Activated CD4-positive, alpha-beta T cell treated with anti-CD3 and anti-CD28 coated beads for 36 hours (primary cell): ENCODE measurements around the gene MYH6. TPM values are rescaled to one million over a fixed set of nuclear protein-coding genes. Genes with fewer than 3 reads are reported as not detected.
"Not testable (repeated sequence)": the region's sequence is repeated elsewhere in the genome, so short reads cannot be mapped to it uniquely, and the experiment has no call there.

Experiments used
- ATAC-seq: fragments of 200-7000 bp; cut with Tn5 transposase; one replicate; pipeline ENCODE4 v1.10.0; 2021; ENCODE audit warnings: mild to moderate bottlenecking, moderate library complexity
- CTCF ChIA-PET: fragments of 350-600 bp; sonication (Branson Sonifier 250); formaldehyde crosslinking; loops from one replicate; lab custom pipeline; 2021; ENCODE audit warnings: antibody characterized with exemption; lab: Charles Lee
- POLR2A ChIA-PET: fragments of 350-600 bp; sonication (Branson Sonifier 250); formaldehyde crosslinking; loops from one replicate; lab custom pipeline; 2021; ENCODE audit warnings: antibody characterized with exemption, inconsistent platforms; lab: Charles Lee
- DNase-seq: peaks from one replicate; pipeline ENCODE4 v3.0.0-alpha.2; 2020
- H3K27ac Mint-ChIP-seq: one replicate; pipeline ENCODE4 v1.8.0; 2021; ENCODE audit warnings: mixed read lengths
- H3K27me3 Mint-ChIP-seq: one replicate; pipeline ENCODE4 v1.8.0; 2021; ENCODE audit warnings: mixed read lengths
- H3K36me3 Mint-ChIP-seq: one replicate; pipeline ENCODE4 v1.8.0; 2021; ENCODE audit warnings: low read depth, mixed read lengths
- H3K4me1 Mint-ChIP-seq: one replicate; pipeline ENCODE4 v1.8.0; 2021; ENCODE audit warnings: mixed read lengths
- H3K4me3 Mint-ChIP-seq: one replicate; pipeline ENCODE4 v1.8.0; 2021; ENCODE audit warnings: mild to moderate bottlenecking, moderate library complexity, mixed read lengths
- H3K9me3 Mint-ChIP-seq: one replicate; pipeline ENCODE4 v1.8.0; 2021; ENCODE audit warnings: low read depth, mixed read lengths
- intact Hi-C, 2 experiments: fragments of 100-400 bp; cut with DNase I in 1 of 2; cut with micrococcal nuclease in 1 of 2; formaldehyde crosslinking; loops; one replicate each; pipeline versions ENCODE4 v1.14.2 to v1.15.1; 2022 to 2024; cut with DNase I, micrococcal nuclease
- total RNA-seq, 2 experiments: library from RNA; stranded (reverse); gene quantifications; one replicate each; pipeline ENCODE4 v1.2.3, GENCODE V29; 2021

MYH6 gene
- total RNA-seq, 2 experiments from 2014 or later: 0.14 to 0.16 TPM

DNA sequence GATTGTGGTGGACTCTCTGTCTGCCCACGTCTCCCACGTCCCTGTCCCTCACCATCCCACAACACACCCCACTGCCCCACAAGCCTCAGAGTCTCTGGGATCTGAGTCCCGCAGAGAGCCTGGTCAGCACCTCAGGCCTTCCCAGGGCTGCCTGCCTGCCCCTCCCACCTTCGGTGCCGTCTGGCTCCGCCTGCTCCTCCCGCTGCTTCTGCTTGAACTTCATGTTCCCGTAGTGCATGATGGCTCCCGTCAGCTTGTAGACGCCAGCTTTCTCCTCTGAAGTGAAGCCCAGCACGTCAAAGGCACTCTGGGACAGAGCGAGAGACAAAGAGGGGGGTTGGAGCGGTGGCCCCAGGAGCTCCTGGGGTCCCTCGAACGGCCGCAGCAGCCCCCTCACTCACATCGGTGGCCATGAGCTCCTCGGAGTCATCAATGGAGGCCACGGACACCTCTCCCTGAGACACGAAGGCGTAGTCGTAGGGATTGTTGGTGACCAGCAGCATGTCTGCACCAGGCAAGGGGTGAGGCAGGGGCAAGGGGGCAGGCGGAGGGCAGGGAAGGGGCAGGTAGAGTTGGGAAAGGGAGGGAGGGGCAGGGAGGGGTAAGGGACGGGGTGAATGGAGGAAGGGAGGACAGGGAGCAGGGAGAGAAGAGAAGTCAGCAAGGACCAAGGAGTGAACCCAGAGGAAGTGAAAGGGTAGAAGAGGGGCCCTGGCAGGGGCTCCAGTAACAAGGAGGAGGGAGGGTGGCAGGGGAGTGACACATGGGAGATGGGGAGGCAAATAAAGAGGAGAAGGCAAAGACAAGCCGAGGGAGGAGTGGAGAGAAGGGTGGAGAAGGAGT, 5.6 kb downstream of the MYH6 start:
- no peaks in the 10 kb centered on the region for H3K4me1 Mint-ChIP-seq
- no peaks in the 10 kb centered on the region for H3K36me3 Mint-ChIP-seq
- H3K4me3 Mint-ChIP-seq: no peak overlapping the region
- POLR2A ChIA-PET: no interaction called here
- intact Hi-C loops: no loop called here
- CTCF ChIA-PET: interaction anchor here (0.6 kb wide), 2 partner anchors 65 to 1846 kb away, joined by 4 to 5 read pairs; no protein-coding TSS in a partner anchor
- peaks cover 3% of the 10 kb centered on the region for H3K27me3 Mint-ChIP-seq
- H3K9me3 Mint-ChIP-seq: no peaks in the 10 kb centered on the region
- no peak for DNase-seq
- no peak for ATAC-seq
- no peak overlapping the region for H3K27ac Mint-ChIP-seq

GRCh38 chr14:23401291-23401690, 6.8 kb downstream of the MYH6 start:
- ChIA-PET POLR2A (no interaction called here), CTCF (no interaction called here)
- Mint-ChIP-seq H3K4me3 (no peak overlapping the region), H3K27me3 (peaks cover 3% of the 10 kb centered on the region), H3K36me3 (no peaks in the 10 kb centered on the region), H3K27ac (no peak overlapping the region), H3K9me3 (no peaks in the 10 kb centered on the region), H3K4me1 (no peaks in the 10 kb centered on the region)
- intact Hi-C loops: no loop called here
- ATAC-seq (no peak), DNase-seq (no peak)

DNA sequence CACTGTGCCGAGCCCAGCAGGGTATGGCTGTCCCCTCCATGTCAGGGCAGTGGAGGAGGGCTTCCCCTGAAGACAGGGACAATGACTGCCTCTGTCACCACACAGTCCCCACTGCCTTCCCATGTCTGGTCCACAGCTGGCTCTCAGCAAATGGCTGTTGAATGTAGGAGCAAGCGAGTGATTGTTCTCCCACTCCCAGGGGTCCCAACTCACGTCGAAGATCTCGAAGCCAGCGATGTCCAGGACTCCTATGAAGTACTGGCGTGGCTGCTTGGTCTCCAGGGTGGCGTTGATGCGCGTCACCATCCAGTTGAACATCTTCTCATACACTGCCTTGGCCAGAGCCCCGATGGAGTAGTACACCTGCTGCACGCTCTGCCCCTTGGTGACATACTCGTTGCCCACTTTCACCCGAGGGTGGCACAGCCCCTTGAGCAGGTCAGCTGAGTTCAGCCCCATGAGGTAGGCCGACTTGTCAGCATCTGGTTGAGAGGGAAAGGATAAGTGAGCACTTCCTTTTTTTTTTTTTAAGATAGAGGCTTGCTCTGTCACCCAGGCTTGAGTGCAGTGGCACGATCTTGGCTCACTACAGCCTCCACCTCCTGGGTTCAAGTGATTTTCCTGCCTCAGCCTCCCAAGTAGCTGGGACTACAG, 7.5 kb downstream of the MYH6 start:
- intact Hi-C loops, H3K27ac Mint-ChIP-seq, H3K36me3 Mint-ChIP-seq, H3K4me3 Mint-ChIP-seq, CTCF ChIA-PET, H3K9me3 Mint-ChIP-seq, POLR2A ChIA-PET, ATAC-seq, H3K27me3 Mint-ChIP-seq, DNase-seq, H3K4me1 Mint-ChIP-seq: not testable (repeated sequence)

GRCh38 chr14:23399591-23399990, 8.5 kb downstream of the MYH6 start:
- Mint-ChIP-seq H3K9me3 (no peaks in the 10 kb centered on the region), H3K27me3 (no peaks in the 10 kb centered on the region), H3K4me1 (no peaks in the 10 kb centered on the region), H3K36me3 (no peaks in the 10 kb centered on the region), H3K27ac (no peak overlapping the region), H3K4me3 (no peak overlapping the region)
- ATAC-seq: no peak
- intact Hi-C loops: no loop called here
- CTCF ChIA-PET: no interaction called here
- DNase-seq: no peak
- POLR2A ChIA-PET: no interaction called here

DNA sequence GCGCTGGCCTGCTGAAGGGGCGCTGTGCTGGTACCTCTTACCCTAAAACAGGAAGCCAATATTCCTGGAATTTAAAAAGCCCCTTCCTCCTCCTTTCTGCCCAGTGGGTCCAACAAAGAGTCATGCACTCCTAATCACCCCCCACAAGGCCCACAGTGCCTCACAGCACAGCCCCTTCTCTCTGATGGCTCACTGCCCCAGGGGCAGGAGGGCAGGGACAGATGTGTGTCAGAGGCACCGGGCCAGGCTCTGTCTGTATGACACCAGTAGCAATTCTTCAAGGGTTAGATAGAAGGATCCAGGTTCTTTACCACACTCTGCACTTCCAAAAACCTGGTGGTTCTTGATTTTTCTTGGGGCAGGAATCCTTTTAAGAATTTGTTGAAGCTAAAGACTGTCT, 8.9 kb downstream of the MYH6 start:
- H3K27ac Mint-ChIP-seq: no peak overlapping the region
- intact Hi-C loops: no loop called here
- no peaks in the 10 kb centered on the region for H3K36me3 Mint-ChIP-seq
- H3K4me3 Mint-ChIP-seq: no peak overlapping the region
- ChIA-PET CTCF (no interaction called here), POLR2A (no interaction called here)
- H3K4me1 Mint-ChIP-seq: no peaks in the 10 kb centered on the region
- H3K27me3 Mint-ChIP-seq: no peaks in the 10 kb centered on the region
- ATAC-seq (no peak), DNase-seq (no peak)
- H3K9me3 Mint-ChIP-seq: no peaks in the 10 kb centered on the region

DNA sequence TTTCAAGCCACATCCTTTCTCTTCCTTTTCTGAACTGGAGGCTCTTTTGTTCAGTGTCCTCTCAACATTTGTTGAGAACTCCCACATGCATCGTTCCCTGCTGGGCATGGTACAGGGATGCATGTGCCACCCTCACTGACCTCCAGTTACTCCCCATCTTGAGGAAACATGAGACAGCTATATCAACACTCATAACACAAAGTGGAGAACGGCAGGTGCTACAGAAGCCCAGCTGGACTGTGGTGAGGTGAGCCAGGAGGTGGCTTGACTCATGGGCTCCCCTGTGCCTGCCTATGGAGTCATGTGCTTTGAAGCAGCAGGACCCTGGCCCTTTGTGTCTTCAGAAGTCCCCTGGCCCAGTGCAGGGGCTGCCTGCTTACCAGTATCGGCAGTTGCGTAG, 9.7 kb downstream of the MYH6 start:
- DNase-seq (no peak), ATAC-seq (no peak)
- H3K27ac Mint-ChIP-seq: no peak overlapping the region
- no peaks in the 10 kb centered on the region for H3K36me3 Mint-ChIP-seq
- ChIA-PET POLR2A (no interaction called here), CTCF (no interaction called here)
- H3K27me3 Mint-ChIP-seq: no peaks in the 10 kb centered on the region
- H3K9me3 Mint-ChIP-seq: no peaks in the 10 kb centered on the region
- no peaks in the 10 kb centered on the region for H3K4me1 Mint-ChIP-seq
- intact Hi-C loops: no loop called here
- H3K4me3 Mint-ChIP-seq: no peak overlapping the region

- H3K4me1 Mint-ChIP-seq: no peaks in the 10 kb centered on the region
- CTCF ChIA-PET: interaction anchor here (0.6 to 0.9 kb wide), 4 partner anchors 14 to 735 kb away, joined by 3 to 4 read pairs (median 3); no protein-coding TSS in a partner anchor
- H3K4me3 Mint-ChIP-seq: no peak overlapping the region
- intact Hi-C loops: no loop called here
- H3K27ac Mint-ChIP-seq: no peak overlapping the region
- no peaks in the 10 kb centered on the region for H3K27me3 Mint-ChIP-seq
- ATAC-seq (no peak), DNase-seq (no peak)
- POLR2A ChIA-PET: no interaction called here
- H3K36me3 Mint-ChIP-seq: no peaks in the 10 kb centered on the region
- no peaks in the 10 kb centered on the region for H3K9me3 Mint-ChIP-seq
Observed at GRCh38 chr14:23396781-23397407, 11.2 kb downstream of the MYH6 start.

- CTCF ChIA-PET: no interaction called here
Observed at GRCh38 chr14:23396126-23396525, 11.9 kb downstream of the MYH6 start.

DNA sequence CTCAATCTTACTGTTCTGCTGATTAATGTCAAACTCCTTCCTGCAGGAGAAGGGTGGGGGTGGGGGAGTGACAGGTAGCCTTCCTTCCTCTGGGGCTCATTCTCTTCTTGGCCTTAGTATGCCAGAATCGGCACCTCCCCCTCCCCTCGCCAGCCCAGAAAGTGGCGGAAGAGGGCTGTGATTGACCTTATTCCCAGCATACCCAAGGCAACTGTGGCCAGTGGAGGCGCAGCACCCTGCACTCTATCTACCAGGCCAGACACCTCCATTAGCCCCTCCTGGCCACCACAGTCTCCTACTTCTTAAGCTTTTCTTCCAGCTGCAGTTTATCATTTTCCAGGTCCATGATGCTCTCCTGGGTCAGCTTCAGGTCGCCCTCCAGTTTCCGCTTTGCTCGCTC, 15.5 kb downstream of the MYH6 start:
- Mint-ChIP-seq H3K36me3 (no peaks in the 10 kb centered on the region), H3K4me1 (no peaks in the 10 kb centered on the region), H3K27ac (no peak overlapping the region), H3K9me3 (no peaks in the 10 kb centered on the region), H3K27me3 (no peaks in the 10 kb centered on the region), H3K4me3 (no peak overlapping the region)
- CTCF ChIA-PET: interaction anchor here (0.7 to 1.3 kb wide), 3 partner anchors 24 to 59 kb away, joined by 3 to 4 read pairs (median 3); no protein-coding TSS in a partner anchor
- no peak for DNase-seq
- ATAC-seq: no peak
- intact Hi-C loops: no loop called here
- POLR2A ChIA-PET: no interaction called here

More at GRCh38 chr14:23396126-23396525, 11.9 kb downstream of the MYH6 start:
- Mint-ChIP-seq H3K9me3 (no peaks in the 10 kb centered on the region), H3K27me3 (no peaks in the 10 kb centered on the region), H3K4me3 (no peak overlapping the region), H3K27ac (no peak overlapping the region), H3K4me1 (no peaks in the 10 kb centered on the region), H3K36me3 (no peaks in the 10 kb centered on the region)
- DNase-seq (no peak), ATAC-seq (no peak)
- intact Hi-C loops: no loop called here
- POLR2A ChIA-PET: no interaction called here

- H3K27me3 Mint-ChIP-seq, H3K4me1 Mint-ChIP-seq, intact Hi-C loops, ATAC-seq, POLR2A ChIA-PET, H3K27ac Mint-ChIP-seq, H3K4me3 Mint-ChIP-seq, H3K36me3 Mint-ChIP-seq, DNase-seq, H3K9me3 Mint-ChIP-seq: not testable (repeated sequence)
- CTCF ChIA-PET: interaction anchor here (0.8 kb wide), 1 partner anchor 10 kb away, joined by 3 read pairs; no protein-coding TSS in a partner anchor
Observed at GRCh38 chr14:23389871-23390270, 18.2 kb downstream of the MYH6 start.

- DNase-seq (no peak), ATAC-seq (no peak)
- no peaks in the 10 kb centered on the region for H3K4me1 Mint-ChIP-seq
- H3K27ac Mint-ChIP-seq: no peak overlapping the region
- H3K4me3 Mint-ChIP-seq: no peak overlapping the region
- intact Hi-C loops: no loop called here
- no peaks in the 10 kb centered on the region for H3K36me3 Mint-ChIP-seq
- H3K9me3 Mint-ChIP-seq: no peaks in the 10 kb centered on the region
- H3K27me3 Mint-ChIP-seq: no peaks in the 10 kb centered on the region
- ChIA-PET POLR2A (no interaction called here), CTCF (no interaction called here)
Observed at GRCh38 chr14:23389396-23389795, 18.7 kb downstream of the MYH6 start.
